ENCODE results near the gene CDK5RAP3.
"Not testable (repeated sequence)": the region's sequence is repeated elsewhere in the genome, so short reads cannot be mapped to it uniquely, and the experiment has no call there.

Gene CDK5RAP3

DNA sequence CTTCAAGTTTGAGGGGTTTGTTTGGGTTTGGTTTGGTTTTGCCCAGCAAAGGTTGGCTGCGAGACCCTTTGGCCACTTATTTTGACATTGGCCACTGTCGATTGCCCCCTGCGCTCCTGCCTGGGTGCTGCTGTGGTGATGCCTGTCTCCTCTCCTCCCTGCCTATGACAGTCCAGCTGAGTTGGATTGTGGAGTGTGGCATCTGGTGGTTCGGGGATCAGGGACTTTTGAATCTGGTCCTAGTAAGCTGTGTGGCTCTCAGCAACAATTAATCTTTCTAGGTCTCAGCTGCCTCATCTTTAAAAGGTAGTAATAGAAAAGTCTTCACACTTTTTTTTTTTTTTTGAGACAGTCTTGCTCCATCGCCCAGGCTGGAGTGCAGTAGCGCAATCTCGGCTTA is 27.1 kb downstream of the CDK5RAP3 start:
- no peak for DNase-seq (ENCODE audit: low spot score)

DNA sequence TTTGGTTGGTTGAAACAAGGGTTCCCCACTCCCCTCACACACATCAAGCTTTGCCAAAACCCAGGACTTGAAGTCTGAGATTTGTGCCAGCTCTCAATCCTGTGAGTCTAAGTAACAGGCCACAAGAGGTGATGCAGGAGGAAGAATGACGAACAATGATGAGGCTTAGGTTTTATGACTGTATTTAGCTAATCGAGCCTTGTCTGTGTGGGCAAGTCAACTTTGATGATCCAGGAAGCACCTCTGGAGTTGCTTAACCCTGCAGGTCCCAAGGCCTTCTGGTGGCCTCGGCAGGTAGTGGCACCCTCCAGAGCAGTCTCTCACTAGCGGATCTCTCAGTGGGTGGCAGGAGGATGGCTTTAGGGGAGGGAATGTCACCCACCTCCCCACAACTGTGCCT is 28.7 kb downstream of the CDK5RAP3 start:
- no peak for DNase-seq (ENCODE audit: low spot score)

DNA sequence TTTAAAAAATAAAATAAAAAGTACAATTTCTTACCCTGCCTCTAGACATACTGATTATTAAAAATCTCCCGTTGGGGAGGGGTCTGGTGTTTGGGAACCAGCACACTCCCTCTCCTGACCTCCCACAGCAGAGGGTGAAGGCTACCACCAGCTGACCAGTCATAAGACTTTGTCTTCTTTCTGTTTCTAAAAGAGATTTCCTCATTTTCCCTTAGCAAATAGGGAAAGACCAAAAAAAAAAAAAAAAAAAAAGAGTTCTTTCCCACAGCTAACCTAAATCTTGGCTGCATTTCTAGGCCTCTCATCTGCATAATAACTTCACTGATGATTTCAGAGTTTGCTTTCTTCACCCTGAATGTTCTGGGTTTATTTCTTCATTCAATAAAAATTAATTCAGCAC is 30.3 kb downstream of the CDK5RAP3 start:
- no peak for DNase-seq (ENCODE audit: low spot score)

DNA sequence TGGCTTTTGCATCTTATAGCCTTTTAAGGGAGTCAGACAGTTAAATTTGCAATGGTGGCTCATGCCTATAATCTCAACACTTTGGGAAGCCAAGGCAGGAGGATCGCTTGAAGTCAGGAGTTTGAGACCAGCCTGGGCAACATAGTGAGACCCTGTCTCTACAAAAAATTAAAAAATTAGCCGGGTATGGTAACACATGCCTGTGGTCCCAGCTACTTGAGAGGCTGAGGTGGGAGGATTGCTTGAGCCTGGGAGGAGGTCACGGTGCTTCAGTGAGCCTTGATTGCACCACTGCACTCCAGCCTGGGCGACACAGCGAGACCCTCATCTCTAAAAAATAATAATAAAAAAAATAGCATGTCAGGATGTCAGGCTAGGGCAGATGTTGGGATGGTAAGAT is 30.7 kb downstream of the CDK5RAP3 start:
- not testable (repeated sequence) for DNase-seq (ENCODE audit: low spot score)

DNA sequence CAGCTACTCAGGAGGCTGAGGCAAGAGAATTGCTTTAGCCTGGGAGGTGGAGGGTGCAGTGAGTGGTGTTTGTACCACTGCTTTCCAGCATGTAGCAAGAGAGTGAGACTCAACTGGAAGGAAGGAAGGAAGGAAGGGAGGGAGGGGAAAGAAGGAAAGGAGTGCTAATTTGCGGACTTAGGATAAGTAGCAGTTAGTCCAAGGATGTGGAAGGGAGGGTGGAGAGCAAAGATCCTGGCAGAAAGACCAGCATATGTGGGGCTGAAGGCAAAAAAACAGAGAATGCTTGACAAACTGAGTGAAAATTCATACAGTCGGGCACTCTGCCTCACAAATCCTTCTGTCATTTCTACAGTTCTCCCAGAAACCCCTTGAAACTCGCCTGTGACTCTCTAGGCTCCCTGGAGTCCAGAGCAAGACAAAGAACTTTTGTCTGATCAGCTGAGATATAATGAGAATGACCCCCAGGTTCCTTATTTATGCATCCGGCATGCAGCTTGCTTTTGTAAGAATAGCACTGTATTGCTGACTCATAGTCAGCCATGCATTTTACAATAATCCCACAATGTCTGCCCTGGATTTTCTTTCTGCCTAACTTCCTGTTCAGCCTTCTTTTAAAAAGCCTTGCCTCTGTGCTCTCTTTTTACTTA is 31.5 kb downstream of the CDK5RAP3 start:
- peak; percentile 47 for DNase-seq (ENCODE audit: low spot score)

DNA sequence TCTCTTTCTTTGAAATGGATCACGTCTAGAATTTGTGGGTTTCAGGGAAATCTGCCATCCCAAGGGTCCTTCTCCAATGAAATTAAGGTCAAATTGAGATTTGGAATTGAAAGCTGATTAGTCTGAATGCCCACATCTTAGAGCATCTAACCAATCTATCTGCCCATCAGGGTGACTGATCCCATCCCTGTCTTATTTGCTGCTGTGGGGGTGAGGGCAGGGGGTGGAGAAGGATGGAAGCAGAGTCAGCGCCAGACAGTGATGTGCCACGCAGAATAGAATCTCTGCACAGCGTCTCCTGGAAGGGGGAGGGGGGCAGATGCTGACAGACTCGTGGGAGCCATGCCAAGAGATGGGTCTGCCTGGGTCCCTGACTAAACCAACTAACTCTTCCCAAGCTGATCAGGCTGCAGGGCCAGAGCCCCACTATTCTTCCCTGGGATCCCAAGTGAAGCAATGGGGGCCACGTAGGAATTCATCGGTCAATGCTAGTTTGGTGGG is 32.1 kb downstream of the CDK5RAP3 start:
- peak; percentile 70 for DNase-seq (ENCODE audit: low spot score)

DNA sequence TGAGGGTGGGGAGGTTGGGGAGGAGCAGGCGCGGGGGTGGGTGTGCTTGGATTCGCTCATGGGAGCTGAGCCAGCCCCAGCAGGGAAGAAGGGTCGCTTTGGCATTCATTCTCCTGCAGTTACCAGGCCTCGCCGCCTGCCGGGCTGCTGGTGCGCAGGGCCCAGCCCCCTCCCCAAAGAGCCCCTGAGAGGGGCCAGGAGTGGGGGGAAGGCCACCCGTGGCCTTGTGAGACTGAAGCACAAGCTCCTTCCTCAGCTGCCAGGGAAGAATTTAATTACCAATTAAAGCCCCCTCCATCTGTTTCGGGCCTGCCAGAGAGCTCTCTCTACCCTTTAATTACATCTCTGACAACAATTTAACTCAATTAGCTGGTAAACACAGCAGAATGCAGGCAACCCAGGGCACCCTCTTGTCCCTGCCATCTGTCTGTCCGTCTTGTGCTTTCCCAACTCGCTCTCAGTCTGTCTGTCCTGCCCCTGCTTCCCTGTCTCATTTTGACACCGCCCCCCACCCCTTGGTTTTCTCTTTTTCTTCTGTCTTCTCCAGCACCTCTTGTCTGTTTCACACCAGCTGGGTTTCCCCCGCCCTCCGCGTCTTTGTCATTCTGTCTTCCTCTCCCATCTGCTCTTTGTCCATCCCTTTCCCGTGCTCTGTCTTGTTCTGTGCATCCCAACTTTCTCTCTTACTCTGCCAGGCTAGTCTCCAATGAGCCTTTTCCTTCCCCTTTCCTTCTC is 32.7 kb downstream of the CDK5RAP3 start:
- no peak for DNase-seq (ENCODE audit: low spot score)

DNA sequence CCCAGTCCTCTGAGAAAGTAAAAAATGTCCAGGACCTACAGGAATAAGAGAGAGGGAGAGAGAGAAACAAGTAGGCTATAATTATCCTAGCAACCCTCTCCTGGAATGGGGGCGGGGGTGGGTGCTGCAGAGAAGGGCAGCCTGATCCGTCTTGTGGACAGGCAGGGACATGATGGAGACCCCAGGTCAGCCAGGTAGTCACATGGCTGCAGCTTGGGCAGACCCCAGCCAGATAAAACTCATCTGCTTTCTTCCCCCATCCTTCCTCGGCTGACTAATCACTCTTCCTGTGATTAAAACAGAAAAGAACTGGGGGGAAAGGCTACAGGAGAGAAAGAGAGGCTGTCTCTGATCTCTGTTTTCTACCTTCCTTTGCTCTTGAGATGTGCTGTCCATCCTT is 34.1 kb downstream of the CDK5RAP3 start:
- DNase-seq (ENCODE audit: low spot score), result no peak

DNA sequence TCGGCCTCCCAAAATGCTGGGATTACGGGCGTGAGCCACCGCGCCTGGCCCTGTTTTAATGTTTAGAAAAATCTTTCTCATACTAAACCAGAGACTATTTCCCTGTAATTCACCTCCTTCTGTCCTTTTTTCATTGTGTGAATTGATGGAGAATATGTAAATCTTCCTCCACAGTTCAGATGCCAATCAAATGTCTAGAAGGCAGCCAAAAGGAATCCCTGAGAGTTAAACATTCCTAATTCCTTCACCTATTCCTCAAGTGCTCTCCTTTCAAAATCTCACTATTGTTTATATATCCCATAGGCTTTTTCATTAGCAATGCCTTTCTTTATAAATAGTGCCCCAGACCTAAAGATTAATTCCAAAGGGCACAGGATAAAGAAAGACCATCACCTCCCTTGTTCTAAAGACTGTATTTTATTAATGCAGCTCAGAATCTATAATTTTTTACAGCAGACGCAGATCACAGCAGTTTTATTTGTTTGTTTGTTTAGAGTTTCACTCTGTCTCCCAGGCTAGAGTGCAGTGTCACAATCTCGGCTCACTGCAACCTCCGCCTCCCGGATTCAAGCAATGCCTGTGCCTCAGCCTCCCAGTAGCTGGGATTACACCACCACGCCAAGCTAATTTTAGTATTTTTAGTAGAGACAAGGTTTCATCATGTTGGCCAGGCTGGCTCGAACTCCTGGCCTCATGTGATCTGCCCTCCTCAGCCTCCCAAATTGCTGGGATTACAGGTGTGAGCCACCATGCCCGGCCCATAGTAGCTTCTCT is 36.2 kb downstream of the CDK5RAP3 start:
- no peak for DNase-seq (ENCODE audit: low spot score)

DNA sequence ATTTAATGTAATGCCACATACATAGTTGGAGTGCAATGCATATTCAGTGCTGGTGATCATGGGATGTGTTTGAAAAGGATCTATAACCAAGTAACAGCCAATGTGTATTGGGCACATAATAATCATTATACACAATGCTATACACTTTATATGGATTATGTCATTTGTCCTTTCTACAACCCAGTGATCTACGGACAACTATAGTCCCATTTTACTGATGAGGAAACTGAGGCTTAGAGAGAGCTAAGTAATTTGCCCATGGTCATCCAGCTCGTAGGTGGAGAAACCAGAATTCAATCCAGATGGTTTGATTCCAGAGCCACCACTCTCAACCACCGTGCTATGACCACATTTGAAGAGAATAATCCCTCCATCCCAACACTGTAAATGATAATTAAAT is 39.3 kb downstream of the CDK5RAP3 start:
- DNase-seq (ENCODE audit: low spot score), result no peak

DNA sequence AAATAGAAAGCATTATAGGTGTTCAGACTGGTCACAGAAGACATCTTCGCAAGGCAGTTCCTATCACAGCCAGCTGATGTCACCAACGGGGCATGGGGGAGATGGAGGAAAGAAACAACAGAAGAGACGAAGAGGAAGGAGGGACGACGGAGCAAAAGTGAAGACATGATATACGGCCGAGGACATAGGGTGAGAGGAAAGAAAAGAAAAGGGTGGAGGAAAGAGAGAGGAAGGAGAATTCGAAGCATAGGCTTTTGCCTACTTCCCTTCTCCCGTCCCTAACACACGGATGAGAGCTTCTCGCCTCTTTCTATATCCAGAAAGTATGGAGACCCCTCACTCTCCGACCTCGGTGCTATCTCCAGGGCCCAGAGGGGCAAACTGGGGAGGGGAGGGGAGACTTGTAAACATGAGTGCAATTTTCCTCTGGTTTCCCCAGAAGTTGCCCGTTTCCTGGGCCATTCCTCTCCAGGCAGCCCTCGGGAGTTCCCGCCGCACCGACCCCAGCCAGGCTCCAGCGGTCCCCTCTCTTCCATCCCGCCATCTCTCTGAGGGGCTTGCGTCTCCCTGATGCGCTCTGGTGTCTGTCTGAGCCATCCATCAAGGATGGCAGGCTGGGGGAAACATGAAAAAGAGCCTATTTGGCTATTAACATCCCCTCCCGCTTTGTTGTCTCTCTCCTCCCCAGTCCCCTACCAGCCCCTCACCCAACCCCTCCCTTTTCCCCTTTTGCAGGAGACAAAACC is 40.7 kb downstream of the CDK5RAP3 start:
- no peak for DNase-seq (ENCODE audit: low spot score)

DNA sequence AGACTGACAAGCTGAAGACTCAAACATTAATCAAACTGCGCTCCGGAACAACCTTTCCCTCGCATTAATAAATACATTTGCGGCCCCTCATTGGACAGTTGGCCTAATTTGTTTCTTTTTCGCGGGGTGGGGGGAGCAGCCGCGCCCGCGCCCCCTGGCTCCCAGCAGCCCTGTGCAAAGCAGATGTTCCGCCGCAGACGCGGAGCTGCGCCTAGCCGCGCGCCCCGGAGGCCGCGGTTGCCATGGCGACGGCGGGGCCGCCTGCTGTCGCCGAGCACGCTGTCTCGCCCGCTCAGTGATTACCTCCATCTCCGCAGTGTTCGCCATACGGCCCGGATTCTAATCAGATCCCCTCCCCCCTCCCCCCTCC is 41.2 kb downstream of the CDK5RAP3 start:
- peak; percentile 39 for DNase-seq (ENCODE audit: low spot score)

DNA sequence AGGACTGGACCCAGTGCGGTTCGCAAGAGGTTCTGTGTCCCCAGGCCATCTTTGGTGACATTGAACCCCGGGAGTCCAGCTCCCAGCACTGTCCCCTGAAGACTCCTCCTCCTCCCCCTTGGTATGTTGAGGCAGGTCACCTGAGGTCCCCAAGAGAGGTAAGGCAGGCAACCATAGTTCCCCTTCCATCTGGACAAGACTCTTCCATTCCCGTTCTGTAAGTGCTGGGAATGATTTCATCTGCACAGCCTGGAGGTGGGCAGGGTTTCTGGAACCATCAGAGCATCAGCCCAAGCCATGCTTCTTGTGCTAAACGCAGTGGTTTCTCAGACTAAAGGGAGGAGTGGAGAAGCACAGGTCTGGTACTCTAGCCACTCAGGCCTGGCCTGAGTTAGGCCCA is 41.7 kb downstream of the CDK5RAP3 start:
- DNase-seq (ENCODE audit: low spot score), result no peak

DNA sequence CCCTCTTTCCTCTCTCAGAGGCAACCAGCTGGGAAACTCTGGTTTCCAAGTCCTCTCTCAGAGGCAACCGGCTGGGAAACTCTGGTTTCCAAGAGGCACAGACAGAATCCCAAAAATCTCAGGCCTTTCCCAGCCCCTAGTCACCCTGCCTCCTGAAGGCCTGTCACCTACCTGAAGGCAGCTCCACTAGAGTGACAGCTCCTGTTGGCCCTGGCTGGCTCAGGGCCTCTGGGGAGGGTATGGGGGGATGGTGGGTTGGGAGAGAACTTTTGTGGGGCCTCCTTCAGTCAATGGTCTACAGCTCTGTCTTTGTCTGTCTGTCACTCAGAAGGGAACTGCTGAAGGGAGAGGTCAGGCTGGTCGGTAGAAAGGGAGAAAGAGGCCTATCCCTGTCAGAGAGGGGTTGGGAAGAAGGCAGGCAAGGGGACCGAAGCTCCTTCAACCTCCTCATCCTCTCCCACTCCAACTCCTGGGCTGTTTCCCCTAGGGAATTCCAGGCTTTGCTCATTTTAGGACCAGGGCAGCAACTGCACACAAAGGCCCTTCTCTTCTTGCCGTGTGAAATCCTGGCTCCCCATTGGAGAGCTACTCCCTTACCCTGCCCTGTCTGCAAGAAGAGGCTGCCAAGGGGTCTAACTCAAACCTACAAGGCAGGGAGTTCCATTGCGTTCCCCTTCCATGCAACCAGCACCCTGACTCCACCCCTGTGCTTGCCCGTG is 43.1 kb downstream of the CDK5RAP3 start:
- no peak for DNase-seq (ENCODE audit: low spot score)

DNA sequence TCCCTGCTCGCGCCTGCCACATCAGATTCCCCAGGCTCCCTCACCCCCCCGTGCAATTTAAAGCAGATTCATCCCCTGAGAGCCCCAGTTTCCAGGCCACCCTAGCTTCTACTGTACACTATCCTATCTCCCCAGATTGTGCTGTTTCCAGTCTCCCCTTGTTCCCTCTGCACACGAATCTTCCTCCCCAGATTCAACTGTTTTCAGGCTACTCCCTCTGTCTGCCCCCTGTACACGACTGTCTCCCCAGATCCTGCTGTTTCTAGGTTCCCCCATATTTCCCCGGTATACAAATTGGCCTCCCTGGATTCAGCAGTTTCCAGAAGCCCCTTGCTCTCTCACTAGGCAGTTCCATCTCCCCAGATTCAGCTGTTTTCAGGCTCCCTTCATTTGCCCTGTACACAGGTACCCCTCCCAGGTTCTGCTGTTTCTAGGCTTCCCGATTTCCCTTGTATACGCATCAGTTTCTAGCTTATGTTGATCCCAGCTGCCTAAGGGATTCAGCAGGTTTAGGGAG is 43.7 kb downstream of the CDK5RAP3 start:
- no peak for DNase-seq (ENCODE audit: low spot score)

DNA sequence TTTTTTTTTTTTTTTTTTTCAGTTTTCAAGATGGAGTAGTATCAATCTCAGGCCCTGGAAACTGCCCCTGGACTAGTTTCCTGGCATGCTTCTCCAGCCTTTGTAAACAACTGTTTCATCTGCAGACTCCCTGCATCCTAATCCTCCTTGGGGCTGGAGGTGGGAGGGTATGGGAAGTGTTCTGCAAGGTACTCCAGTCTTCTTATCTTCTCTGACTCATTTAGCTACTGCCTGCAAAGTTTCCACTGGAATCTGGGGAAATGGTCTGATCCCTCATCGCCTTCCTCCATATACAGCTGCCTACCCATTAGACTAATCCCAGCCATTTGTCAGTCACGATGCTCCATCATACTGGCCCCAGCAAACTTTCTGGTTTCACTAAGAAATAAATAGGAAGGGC is 45.2 kb downstream of the CDK5RAP3 start:
- no peak for DNase-seq (ENCODE audit: low spot score)

DNA sequence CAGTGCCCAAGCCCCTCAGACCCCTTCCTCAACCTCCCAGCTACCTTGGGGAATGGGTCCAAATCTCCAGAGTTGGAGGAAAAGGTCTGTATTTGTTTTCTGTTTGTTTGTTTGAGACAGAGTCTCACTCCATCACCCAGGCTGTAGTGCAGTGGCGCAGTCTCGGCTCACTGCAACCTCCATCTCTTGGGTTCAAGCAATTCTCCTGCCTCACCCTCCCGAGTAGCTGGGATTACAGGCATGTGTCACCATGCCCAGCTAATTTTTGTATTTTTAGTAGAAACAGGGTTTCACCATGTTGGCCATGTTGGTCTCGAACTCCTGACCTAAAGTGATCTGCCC is 46.9 kb downstream of the CDK5RAP3 start:
- not testable (repeated sequence) for DNase-seq (ENCODE audit: low spot score)

DNA sequence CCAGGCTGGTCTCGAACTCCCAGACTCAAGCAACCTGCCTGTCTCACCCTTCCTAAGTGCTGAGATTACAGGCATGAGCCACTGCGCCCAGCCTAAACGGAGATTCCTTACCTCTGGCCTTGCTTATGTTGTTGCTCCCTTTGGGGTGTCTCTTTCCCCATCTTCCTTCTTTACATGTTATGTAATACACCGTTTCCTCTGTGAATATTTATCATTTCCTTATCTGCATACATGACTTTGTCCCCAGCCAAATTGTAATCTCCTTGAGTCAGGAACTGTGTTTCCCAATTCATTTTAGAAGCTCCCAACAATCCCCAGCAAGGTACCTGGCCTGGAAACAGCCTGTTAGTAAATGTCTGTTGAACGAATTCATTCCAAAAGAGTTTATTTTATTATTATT is 51.0 kb downstream of the CDK5RAP3 start:
- DNase-seq (ENCODE audit: low spot score), result no peak

DNA sequence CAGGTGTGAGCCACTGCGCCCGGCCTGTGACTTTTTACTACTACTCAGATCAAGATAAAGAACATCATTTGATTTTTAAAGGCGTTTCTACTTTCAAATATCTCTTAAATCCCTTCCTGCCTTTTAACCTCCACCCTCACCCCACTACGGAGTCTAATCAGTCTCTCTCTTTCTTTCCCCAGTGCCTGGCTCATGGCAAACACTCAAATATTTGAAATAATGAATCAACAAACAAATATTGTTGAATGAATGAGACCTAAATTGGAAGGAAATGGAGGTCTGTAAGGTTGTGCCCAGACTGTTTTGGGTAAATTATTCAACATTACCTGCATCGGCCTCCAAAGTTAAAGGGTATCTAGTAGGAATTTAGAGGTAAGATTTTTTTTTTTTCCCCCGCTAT is 52.0 kb downstream of the CDK5RAP3 start:
- DNase-seq (ENCODE audit: low spot score), result no peak

DNA sequence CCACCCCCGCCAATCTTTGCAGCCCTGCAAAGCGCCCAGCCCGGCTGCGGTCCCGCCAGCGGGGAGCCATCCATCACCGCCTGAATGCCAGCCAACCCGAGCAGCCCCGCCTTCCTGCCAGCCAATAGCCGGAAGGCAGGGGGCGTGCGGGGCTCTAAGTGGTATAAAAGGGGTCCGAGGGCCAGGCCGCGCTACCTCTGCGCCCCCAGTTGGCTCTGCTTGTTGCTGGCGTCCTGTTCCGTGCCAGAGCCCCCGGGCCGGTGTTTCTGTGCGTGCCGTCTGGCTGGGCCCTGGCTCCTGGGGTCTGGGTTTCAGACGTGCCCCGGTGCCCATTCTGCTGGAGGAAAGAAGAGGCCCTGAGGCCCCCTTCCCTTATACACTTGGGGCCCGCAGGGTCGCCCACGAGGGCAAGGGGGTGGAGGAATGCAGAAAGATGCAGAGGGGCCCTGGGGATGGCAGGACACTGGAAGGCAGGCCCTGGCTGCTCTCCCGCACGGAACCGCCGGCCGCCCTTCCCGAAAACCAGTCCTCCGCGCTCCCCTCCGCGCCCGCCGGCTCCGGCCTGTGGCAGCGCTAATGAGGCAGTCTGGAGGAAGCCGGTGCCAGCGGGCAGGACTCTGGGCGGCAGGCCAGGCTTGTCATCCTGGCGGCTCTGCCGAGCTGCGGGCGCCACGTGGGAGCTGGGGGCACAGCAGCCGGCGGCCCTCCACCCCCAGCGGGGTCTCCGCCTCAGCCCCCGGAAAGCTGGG is 52.7 kb downstream of the CDK5RAP3 start:
- peak; percentile 84 for DNase-seq (ENCODE audit: low spot score)
